ENCODE measurements around the gene PDE2A. TPM values are rescaled to one million over a fixed set of nuclear protein-coding genes. Genes with fewer than 3 reads are reported as not detected.

Gene PDE2A
- polyA plus RNA-seq, 3 donors from 2014 or later: not detected

GRCh38 chr11:72614381-72614780 is 59.8 kb downstream of the PDE2A start:
- no peaks in the 10 kb centered on the region for H3K9me3 Mint-ChIP-seq
- no peak overlapping the region for H3K4me3 Mint-ChIP-seq
- peaks cover 7 to 17% (median 9%) of the 10 kb centered on the region in 3 donors for H3K27me3 Mint-ChIP-seq (ENCODE audit: low read depth in 3 of 3)
- H3K36me3 Mint-ChIP-seq: no peaks in the 10 kb centered on the region
- peaks cover 0 to 2% of the 10 kb centered on the region in 2 donors for H3K4me1 Mint-ChIP-seq
- no peak for DNase-seq
- no peak overlapping the region for H3K27ac Mint-ChIP-seq

- Mint-ChIP-seq H3K36me3 (no peaks in the 10 kb centered on the region), H3K4me1 (peaks cover 0 to 2% of the 10 kb centered on the region in 2 donors), H3K27me3 (ENCODE audit: low read depth in 3 of 3) (peaks cover 7 to 17% (median 7%) of the 10 kb centered on the region in 3 donors), H3K4me3 (peak overlapping the region in 1 of 5 donors; percentile 6), H3K27ac (no peak overlapping the region), H3K9me3 (no peaks in the 10 kb centered on the region)
- peak in 1 of 3 donors; percentile 12 for DNase-seq
Observed at GRCh38 chr11:72613977-72614376, 60.2 kb downstream of the PDE2A start.

- Mint-ChIP-seq H3K36me3 (no peaks in the 10 kb centered on the region), H3K4me1 (peaks cover 0 to 2% of the 10 kb centered on the region in 2 donors), H3K27ac (no peak overlapping the region), H3K9me3 (no peaks in the 10 kb centered on the region), H3K27me3 (ENCODE audit: low read depth in 3 of 3) (peaks cover 4 to 17% (median 7%) of the 10 kb centered on the region in 3 donors), H3K4me3 (no peak overlapping the region)
- no peak for DNase-seq
Observed at GRCh38 chr11:72613450-72613849, 60.8 kb downstream of the PDE2A start.

- no peak overlapping the region for H3K4me3 Mint-ChIP-seq
- no peak overlapping the region for H3K27ac Mint-ChIP-seq
- H3K9me3 Mint-ChIP-seq: no peaks in the 10 kb centered on the region
- peaks cover 0 to 2% of the 10 kb centered on the region in 2 donors for H3K4me1 Mint-ChIP-seq
- peaks cover 4 to 15% (median 5%) of the 10 kb centered on the region in 3 donors for H3K27me3 Mint-ChIP-seq (ENCODE audit: low read depth in 3 of 3)
- no peak for DNase-seq
- H3K36me3 Mint-ChIP-seq: no peaks in the 10 kb centered on the region
Observed at GRCh38 chr11:72609476-72609875, 64.7 kb downstream of the PDE2A start.

GRCh38 chr11:72609045-72609444 is 65.2 kb downstream of the PDE2A start:
- H3K4me1 Mint-ChIP-seq: peaks cover 0 to 2% of the 10 kb centered on the region in 2 donors
- H3K4me3 Mint-ChIP-seq: no peak overlapping the region
- no peaks in the 10 kb centered on the region for H3K36me3 Mint-ChIP-seq
- H3K9me3 Mint-ChIP-seq: no peaks in the 10 kb centered on the region
- no peak overlapping the region for H3K27ac Mint-ChIP-seq
- H3K27me3 Mint-ChIP-seq (ENCODE audit: low read depth in 3 of 3): peaks cover 5 to 12% (median 7%) of the 10 kb centered on the region in 3 donors
- DNase-seq: peak in 2 of 3 donors; percentile 14 to 20

- DNase-seq: no peak
- H3K27me3 Mint-ChIP-seq (ENCODE audit: low read depth in 3 of 3): peaks cover 2 to 5% (median 5%) of the 10 kb centered on the region in 3 donors
- no peaks in the 10 kb centered on the region for H3K36me3 Mint-ChIP-seq
- H3K9me3 Mint-ChIP-seq: no peaks in the 10 kb centered on the region
- H3K27ac Mint-ChIP-seq: no peak overlapping the region
- no peak overlapping the region for H3K4me3 Mint-ChIP-seq
- peaks cover 0 to 2% of the 10 kb centered on the region in 2 donors for H3K4me1 Mint-ChIP-seq
Observed at GRCh38 chr11:72607496-72607895, 66.7 kb downstream of the PDE2A start.

- Mint-ChIP-seq H3K36me3 (no peaks in the 10 kb centered on the region), H3K27me3 (ENCODE audit: low read depth in 3 of 3) (peaks cover 2 to 6% (median 5%) of the 10 kb centered on the region in 3 donors), H3K9me3 (no peaks in the 10 kb centered on the region), H3K27ac (no peak overlapping the region), H3K4me1 (no peaks in the 10 kb centered on the region), H3K4me3 (no peak overlapping the region)
- DNase-seq: no peak
Observed at GRCh38 chr11:72606748-72607468, 67.3 kb downstream of the PDE2A start.

GRCh38 chr11:72605973-72606747 is 68.1 kb downstream of the PDE2A start:
- Mint-ChIP-seq H3K36me3 (no peaks in the 10 kb centered on the region), H3K4me3 (no peak overlapping the region), H3K27ac (no peak overlapping the region), H3K4me1 (no peaks in the 10 kb centered on the region), H3K27me3 (ENCODE audit: low read depth in 3 of 3) (peaks cover 2 to 9% (median 5%) of the 10 kb centered on the region in 3 donors), H3K9me3 (no peaks in the 10 kb centered on the region)
- no peak for DNase-seq

GRCh38 chr11:72604256-72604655 is 70.0 kb downstream of the PDE2A start:
- Mint-ChIP-seq H3K36me3 (no peaks in the 10 kb centered on the region), H3K4me1 (no peaks in the 10 kb centered on the region), H3K4me3 (no peak overlapping the region), H3K9me3 (no peaks in the 10 kb centered on the region), H3K27ac (peak overlapping the region in 1 of 6 donors; percentile 26), H3K27me3 (ENCODE audit: low read depth in 3 of 3) (peaks cover 2 to 5% (median 4%) of the 10 kb centered on the region in 3 donors)
- no peak for DNase-seq

GRCh38 chr11:72602250-72602904 is 71.8 kb downstream of the PDE2A start:
- Mint-ChIP-seq H3K27ac (peak overlapping the region in 1 of 6 donors; percentile 8), H3K27me3 (ENCODE audit: low read depth in 3 of 3) (peaks cover 2 to 5% (median 4%) of the 10 kb centered on the region in 3 donors), H3K9me3 (no peaks in the 10 kb centered on the region), H3K36me3 (no peaks in the 10 kb centered on the region), H3K4me3 (no peak overlapping the region), H3K4me1 (no peaks in the 10 kb centered on the region)
- no peak for DNase-seq

GRCh38 chr11:72600557-72600956 is 73.7 kb downstream of the PDE2A start:
- Mint-ChIP-seq H3K27ac (no peak overlapping the region), H3K27me3 (ENCODE audit: low read depth in 3 of 3) (peaks cover 4 to 5% (median 5%) of the 10 kb centered on the region in 3 donors)
- no peak for DNase-seq

GRCh38 chr11:72599325-72600117 is 74.7 kb downstream of the PDE2A start:
- H3K36me3 Mint-ChIP-seq: no peaks in the 10 kb centered on the region
- peaks cover 5 to 8% (median 6%) of the 10 kb centered on the region in 3 donors for H3K27me3 Mint-ChIP-seq (ENCODE audit: low read depth in 3 of 3)
- H3K9me3 Mint-ChIP-seq: peaks cover 0 to 1% (median 0%) of the 10 kb centered on the region in 6 donors
- peak overlapping the region in 1 of 6 donors; percentile 39 for H3K27ac Mint-ChIP-seq
- no peak overlapping the region for H3K4me3 Mint-ChIP-seq
- DNase-seq: no peak
- no peaks in the 10 kb centered on the region for H3K4me1 Mint-ChIP-seq

More at GRCh38 chr11:72600557-72600956, 73.7 kb downstream of the PDE2A start:
- Mint-ChIP-seq H3K4me1 (no peaks in the 10 kb centered on the region), H3K36me3 (no peaks in the 10 kb centered on the region), H3K4me3 (no peak overlapping the region), H3K9me3 (no peaks in the 10 kb centered on the region)

GRCh38 chr11:72598906-72599305 is 75.3 kb downstream of the PDE2A start:
- H3K4me1 Mint-ChIP-seq: no peaks in the 10 kb centered on the region
- no peak for DNase-seq
- H3K27ac Mint-ChIP-seq: peak overlapping the region in 1 of 6 donors; percentile 39
- no peak overlapping the region for H3K4me3 Mint-ChIP-seq
- H3K27me3 Mint-ChIP-seq (ENCODE audit: low read depth in 3 of 3): peaks cover 4 to 9% (median 5%) of the 10 kb centered on the region in 3 donors
- H3K36me3 Mint-ChIP-seq: no peaks in the 10 kb centered on the region
- peaks cover 0 to 1% (median 0%) of the 10 kb centered on the region in 6 donors for H3K9me3 Mint-ChIP-seq

Measured in immature natural killer cell (primary cell).